ENCODE data around the gene SLFN13.

- no peak for TF ChIP-seq CTCF (IDR thresholded peaks at IDR 0.05; ENCODE audit: low read depth, low read length, missing input control)
- no peak for TF ChIP-seq TAF1 (conservative IDR thresholded peaks at IDR 0.05)
These were observed 15.3 kb downstream of the SLFN13 start for GRCh38 chr17:35433075-35433894.

Data from liver (tissue), 3 donors.